Measurements from ENCODE around the gene REEP6. TPM values are rescaled to one million over a fixed set of nuclear protein-coding genes. Genes with fewer than 3 reads are reported as not detected.

The REEP6 gene
- total and polyA plus RNA-seq, 12 donors = 16.5 to 205 (median 115) TPM

DNA sequence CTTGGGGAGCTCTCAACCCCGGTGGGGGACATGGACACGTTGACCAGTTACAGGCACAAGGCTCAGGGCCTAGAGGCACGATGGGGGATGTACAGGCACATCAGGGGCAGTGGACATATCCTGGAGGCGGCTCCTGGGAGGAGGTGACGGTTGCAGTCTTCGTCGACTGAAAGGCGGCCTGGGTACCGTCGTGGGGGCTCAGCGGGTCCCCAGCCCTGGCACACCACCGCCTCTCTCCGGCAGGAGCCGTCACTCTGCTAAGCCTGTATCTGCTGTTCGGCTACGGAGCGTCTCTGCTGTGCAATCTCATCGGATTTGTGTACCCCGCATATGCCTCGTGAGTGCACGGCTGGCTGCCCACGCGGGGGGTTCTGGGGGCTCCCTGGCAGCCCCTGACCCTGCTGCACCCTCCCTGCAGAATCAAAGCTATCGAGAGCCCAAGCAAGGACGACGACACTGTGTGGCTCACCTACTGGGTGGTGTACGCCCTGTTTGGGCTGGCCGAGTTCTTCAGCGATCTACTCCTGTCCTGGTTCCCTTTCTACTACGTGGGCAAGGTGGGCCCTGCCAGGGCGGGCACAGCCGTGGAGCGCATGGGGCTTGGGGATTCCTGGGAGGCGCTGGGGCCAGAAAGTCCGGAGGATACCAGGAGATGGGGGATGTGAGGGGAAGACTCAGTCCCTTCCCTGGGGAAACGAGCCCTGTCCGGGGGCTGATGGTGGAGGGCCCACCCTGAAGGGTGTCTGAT, 4.2 kb downstream of the REEP6 start:
- 86 to 93% (median 88%) methylated on average over 8 to 37 of the region's 37 CpGs for WGBS, 4 donors
- Histone ChIP-seq H3K4me3 (no peak overlapping the region), H3K27ac (no peak overlapping the region), H3K9me3 (replicated peaks in 1 of 3) (no peaks in the 10 kb centered on the region), H3K4me1 (replicated peaks in 1 of 2) (peaks cover 23 to 25% of the 10 kb centered on the region in 2 donors), H3K36me3 (replicated peaks in 1 of 2) (no peaks in the 10 kb centered on the region), H3K27me3 (no peaks in the 10 kb centered on the region)
- DNase-seq = no peak
- TF ChIP-seq POLR2A (IDR thresholded peaks at IDR 0.05) = no peak
- TF ChIP-seq, protein P1, sequence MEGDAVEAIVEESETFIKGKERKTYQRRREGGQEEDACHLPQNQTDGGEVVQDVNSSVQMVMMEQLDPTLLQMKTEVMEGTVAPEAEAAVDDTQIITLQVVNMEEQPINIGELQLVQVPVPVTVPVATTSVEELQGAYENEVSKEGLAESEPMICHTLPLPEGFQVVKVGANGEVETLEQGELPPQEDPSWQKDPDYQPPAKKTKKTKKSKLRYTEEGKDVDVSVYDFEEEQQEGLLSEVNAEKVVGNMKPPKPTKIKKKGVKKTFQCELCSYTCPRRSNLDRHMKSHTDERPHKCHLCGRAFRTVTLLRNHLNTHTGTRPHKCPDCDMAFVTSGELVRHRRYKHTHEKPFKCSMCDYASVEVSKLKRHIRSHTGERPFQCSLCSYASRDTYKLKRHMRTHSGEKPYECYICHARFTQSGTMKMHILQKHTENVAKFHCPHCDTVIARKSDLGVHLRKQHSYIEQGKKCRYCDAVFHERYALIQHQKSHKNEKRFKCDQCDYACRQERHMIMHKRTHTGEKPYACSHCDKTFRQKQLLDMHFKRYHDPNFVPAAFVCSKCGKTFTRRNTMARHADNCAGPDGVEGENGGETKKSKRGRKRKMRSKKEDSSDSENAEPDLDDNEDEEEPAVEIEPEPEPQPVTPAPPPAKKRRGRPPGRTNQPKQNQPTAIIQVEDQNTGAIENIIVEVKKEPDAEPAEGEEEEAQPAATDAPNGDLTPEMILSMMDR (IDR thresholded peaks at IDR 0.05) = no peak
- intact Hi-C loops (cut with DNase I) = no loop called here

DNA sequence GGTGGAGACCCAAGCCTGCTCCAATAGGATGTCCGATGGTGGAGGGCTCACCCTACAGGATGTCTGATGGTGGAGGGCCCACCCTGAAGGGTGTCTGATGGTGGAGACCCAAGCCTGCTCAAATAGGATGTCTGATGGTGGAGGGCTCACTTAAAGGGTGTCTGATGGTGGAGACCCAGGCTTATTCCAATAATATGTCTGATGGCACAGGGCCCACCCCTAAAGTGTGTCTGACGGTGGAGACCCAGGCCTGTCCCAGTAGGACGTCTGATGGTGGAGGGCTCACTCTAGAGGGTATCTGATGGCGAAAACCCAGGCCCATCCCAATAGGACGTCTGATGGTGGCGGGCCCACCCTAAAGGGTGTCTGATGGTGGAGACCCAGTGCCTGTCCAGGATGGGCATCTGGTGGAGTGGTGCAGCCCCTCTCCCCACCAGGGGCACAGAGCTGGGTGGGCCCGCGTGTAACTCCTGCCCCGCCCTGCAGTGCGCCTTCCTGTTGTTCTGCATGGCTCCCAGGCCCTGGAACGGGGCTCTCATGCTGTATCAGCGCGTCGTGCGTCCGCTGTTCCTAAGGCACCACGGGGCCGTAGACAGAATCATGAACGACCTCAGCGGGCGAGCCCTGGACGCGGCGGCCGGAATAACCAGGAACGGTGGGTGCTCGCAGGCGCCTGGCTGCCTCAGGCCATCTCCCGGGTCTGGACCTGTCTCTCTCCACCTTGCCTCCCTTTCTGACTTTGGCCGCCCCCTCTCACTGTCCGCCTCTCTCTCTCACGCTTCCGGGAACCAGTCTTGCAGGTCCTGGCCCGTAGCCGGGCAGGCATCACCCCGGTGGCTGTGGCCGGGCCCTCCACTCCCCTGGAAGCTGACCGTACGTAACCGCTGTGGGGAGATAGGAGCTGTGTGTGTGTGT, 5.1 kb downstream of the REEP6 start:
- no peak overlapping the region for H3K4me3 ChIP-seq
- no peaks in the 10 kb centered on the region for H3K9me3 ChIP-seq (replicated peaks in 1 of 3)
- no peak for TF ChIP-seq POLR2A (IDR thresholded peaks at IDR 0.05)
- TF ChIP-seq, protein P1 (IDR thresholded peaks at IDR 0.05) = no peak
- WGBS, 4 donors = 84 to 91% (median 87%) methylated on average over 23 to 40 of the region's 40 CpGs
- H3K27me3 ChIP-seq = no peaks in the 10 kb centered on the region
- no peaks in the 10 kb centered on the region for H3K36me3 ChIP-seq (replicated peaks in 1 of 2)
- H3K27ac ChIP-seq = no peak overlapping the region
- intact Hi-C loops (cut with DNase I) = no loop called here
- peaks cover 23 to 25% of the 10 kb centered on the region in 2 donors for H3K4me1 ChIP-seq (replicated peaks in 1 of 2)
- no peak for DNase-seq

DNA sequence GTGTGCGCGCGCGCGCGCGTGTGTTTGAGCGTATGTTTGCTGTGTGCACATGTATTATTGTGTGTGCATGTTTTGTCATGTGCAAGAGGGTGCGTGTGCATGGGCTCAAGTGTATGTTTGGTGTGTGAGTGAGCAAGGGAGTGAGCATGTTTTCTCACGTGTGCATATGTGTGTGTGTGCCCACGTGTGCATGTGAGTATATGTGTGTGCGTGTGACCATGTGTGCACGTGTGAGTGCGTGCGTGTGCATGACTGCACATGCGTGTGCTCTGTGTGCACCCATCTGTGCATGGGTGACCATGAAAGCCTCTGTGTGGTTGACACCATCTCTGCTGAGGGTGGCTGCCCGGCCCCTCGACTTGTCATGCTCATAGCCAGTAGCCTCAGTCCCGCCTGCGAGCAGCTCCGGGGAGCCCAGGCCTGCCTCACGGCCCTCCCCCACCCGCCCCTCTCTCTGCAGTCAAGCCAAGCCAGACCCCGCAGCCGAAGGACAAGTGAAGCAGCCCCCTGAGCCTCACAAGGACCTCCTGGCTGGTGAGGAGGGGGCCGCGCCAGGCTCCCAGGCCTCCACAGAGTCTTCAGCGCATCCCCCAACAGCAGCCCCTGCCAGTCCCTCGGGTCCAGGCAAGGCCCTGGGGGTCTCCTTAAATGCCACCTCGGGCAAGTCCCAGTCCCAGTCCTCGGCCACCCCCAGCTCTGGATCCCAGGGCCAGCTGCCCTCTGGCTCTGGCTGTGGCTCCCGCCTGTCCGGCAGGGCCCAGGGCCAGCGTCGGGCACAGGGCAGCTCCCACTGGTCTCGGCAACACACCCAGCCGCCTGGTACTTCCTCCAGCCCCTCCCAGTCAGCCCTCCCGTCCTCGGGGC, 6.0 kb downstream of the REEP6 start:
- H3K27me3 ChIP-seq = no peaks in the 10 kb centered on the region
- 77 to 82% (median 81%) methylated on average over 18 to 39 of the region's 39 CpGs for WGBS, 4 donors
- H3K36me3 ChIP-seq (replicated peaks in 1 of 2) = no peaks in the 10 kb centered on the region
- peaks cover 14 to 19% of the 10 kb centered on the region in 2 donors for H3K4me1 ChIP-seq (replicated peaks in 1 of 2)
- intact Hi-C loops (cut with DNase I) = no loop called here
- H3K27ac ChIP-seq = no peak overlapping the region
- H3K4me3 ChIP-seq = no peak overlapping the region
- TF ChIP-seq POLR2A (IDR thresholded peaks at IDR 0.05) = no peak
- TF ChIP-seq, protein P1 (IDR thresholded peaks at IDR 0.05) = no peak
- no peaks in the 10 kb centered on the region for H3K9me3 ChIP-seq (replicated peaks in 1 of 3)
- no peak for DNase-seq

Measured in adrenal gland (tissue), 12 donors.